ENCODE results near the gene FIP1L1.
"Not testable (repeated sequence)": the region's sequence is repeated elsewhere in the genome, so short reads cannot be mapped to it uniquely, and the experiment has no call there.

The FIP1L1 gene, protein sequence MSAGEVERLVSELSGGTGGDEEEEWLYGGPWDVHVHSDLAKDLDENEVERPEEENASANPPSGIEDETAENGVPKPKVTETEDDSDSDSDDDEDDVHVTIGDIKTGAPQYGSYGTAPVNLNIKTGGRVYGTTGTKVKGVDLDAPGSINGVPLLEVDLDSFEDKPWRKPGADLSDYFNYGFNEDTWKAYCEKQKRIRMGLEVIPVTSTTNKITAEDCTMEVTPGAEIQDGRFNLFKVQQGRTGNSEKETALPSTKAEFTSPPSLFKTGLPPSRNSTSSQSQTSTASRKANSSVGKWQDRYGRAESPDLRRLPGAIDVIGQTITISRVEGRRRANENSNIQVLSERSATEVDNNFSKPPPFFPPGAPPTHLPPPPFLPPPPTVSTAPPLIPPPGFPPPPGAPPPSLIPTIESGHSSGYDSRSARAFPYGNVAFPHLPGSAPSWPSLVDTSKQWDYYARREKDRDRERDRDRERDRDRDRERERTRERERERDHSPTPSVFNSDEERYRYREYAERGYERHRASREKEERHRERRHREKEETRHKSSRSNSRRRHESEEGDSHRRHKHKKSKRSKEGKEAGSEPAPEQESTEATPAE

DNA sequence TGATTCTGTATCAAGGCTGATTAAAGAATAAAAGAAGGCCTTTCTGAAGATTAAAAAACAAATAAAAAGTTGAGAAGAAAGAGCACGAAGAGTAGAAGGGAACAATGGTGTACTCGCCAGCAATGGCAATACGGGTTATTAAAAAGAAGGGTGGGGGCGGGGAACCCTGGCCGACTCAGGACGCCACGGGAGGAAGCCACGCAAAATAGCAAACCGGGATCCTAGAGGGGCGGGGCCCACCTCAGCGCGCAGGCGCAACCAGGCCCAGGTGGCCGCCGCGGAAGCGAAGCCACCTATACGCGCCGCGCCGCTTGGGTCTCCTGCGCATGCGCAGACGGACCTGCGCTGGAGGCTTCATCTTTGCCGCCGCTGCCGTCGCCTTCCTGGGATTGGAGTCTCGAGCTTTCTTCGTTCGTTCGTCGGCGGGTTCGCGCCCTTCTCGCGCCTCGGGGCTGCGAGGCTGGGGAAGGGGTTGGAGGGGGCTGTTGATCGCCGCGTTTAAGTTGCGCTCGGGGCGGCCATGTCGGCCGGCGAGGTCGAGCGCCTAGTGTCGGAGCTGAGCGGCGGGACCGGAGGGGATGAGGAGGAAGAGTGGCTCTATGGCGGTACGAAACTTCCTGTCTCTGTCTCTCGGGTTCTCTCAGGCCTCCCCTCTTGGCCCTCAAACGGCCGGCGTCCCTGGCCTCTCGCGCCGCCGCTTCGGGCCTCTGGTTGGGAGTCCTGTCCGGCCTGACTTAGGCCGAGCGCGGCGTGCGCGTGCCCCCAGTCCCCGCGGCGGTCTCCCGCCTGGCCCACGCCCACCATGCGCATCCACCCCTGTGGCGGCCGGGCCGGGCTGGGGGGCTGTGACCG, at the start of gene FIP1L1:
Gene FIP1L1, plus strand, starts transcription at position 323 of the 852 bp plus-strand sequence. Its CDS starts 198 bp downstream, at position 521.
- DNase-seq (ENCODE audit: low read depth), result peak; percentile 89

DNA sequence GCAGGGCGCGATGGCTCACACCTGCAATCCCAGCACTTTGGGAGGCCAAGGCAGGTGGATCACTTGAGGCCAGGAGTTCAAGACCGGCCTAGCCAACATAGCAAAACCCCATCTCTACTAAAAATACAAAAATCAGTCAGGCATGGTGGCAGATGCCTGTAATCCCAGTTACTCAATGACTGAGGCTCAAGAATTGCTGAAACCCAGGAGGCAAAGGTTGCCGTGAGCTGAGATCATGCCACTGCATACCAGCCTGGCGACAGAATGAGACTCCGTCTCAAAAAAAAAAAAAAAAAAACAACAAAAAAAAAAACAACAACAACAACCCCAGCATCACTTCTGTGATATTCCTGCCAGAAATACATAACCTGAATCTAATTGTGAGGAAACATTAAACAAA, 42.5 kb upstream of the FIP1L1 start:
- not testable (repeated sequence) for DNase-seq (ENCODE audit: low read depth)

- not testable (repeated sequence) for DNase-seq (ENCODE audit: low read depth)
Measured at GRCh38 chr4:53340145-53340544, 37.3 kb upstream of the FIP1L1 start.

DNA sequence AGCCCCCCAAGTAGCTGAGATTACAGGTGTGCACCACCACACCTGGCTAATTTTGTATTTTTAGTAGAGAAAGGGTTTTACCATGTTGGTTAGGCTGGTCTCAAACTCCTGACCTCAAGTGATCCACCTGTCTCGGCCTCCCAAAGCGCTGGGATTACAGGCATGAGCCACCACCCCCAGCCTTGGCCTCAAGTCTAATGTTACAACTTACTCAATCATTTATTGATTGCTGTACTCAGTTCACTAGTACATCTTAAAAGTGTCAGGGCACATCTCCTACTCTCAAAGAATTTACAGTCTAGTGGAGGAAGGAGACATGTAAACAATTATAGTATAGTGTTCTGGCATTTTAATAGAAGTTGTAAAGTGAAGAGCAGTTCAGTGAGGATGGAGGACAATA, 31.0 kb upstream of the FIP1L1 start:
- DNase-seq (ENCODE audit: low read depth), result not testable (repeated sequence)

DNA sequence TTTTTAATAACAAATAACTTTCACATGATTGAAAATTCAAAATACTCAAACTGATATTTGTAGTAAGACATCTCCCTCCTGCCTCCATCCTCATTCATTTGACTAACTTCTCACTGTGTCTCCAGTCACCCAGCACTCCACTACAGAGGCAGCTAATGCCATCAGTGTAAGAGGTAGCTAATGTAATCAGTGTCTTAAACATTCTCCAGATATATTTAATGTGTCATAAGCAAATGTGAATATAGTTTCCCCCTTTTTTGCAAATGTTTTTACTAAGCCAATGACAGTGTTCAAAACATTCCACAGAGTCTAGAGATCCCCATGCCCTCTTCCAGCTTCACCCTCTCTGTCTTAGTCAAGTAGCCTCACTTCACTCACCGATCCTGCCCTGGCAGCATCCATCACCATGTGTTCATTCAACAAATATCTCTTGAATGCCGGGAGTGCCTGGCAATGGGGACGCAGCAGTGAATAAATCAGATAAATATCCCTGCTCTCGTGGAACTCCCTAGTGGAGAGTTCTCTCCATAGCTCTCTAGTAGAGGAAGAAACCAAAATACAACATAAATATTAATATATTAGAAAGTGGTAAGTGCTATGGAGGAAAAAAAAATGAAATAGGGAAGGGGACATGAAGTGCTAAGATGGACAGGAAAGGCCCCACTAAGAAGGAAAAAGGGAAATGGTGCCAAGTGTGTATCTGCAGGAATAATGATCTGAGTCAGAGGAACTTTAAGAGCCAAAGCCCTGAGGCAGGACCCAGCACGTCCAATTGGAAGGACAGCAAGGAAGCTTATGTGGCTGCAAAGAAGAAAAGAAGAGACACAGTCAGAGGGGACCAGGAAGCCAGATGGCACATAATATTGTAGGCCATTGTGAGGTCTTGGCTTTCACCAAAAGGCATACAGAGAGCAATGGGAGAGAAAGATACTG, 30.3 kb upstream of the FIP1L1 start:
- DNase-seq (ENCODE audit: low read depth), result peak; percentile 91

DNA sequence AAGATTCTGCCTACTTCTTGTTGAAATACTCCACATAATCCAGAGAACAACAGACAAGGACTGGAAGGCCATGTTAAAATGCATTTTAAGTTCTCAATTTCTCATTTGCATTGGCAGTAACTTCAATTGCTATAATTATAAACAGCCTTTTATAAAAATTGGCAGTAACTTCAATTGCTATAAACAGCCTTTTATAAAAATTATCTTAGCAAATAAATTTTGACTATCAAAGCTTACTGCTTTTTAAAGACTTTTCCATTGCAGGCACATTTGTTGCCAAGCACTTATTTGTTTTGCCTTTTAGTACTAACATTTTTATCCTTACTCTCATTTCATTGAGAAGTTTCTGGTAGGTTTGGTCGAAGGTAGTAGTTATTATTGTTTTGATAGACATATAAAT, 29.4 kb upstream of the FIP1L1 start:
- DNase-seq (ENCODE audit: low read depth), result no peak

- DNase-seq (ENCODE audit: low read depth), result no peak
Measured at GRCh38 chr4:53349091-53349491, 28.4 kb upstream of the FIP1L1 start.

- DNase-seq (ENCODE audit: low read depth), result no peak
Measured at GRCh38 chr4:53354012-53354722, 23.3 kb upstream of the FIP1L1 start.

- peak; percentile 18 for DNase-seq (ENCODE audit: low read depth)
Measured at GRCh38 chr4:53355930-53356521, 21.4 kb upstream of the FIP1L1 start.

GRCh38 chr4:53361451-53361850, 16.0 kb upstream of the FIP1L1 start:
- peak; percentile 41 for DNase-seq (ENCODE audit: low read depth)

DNA sequence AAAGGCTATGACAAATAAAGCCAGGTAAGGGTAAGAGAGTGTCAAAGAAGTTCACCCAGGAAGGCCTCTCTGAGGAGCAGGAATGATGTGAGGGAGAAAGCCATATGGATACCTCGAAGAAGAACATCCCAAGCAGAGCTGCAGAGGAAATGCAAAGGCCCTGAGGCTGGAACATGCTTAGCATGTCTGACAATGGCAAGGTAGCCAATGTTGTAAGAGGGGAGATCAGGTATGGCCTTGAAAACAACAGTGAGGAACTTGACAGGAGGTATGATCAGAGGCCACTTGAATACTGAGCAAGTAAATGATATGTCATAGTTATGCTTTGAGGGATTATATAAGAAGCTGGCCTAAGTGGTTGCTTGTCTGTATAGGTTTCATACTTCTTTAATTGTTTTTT, 15.3 kb upstream of the FIP1L1 start:
- no peak for DNase-seq (ENCODE audit: low read depth)

- no peak for DNase-seq (ENCODE audit: low read depth)
Measured at GRCh38 chr4:53364624-53365023, 12.8 kb upstream of the FIP1L1 start.

- peak; percentile 45 for DNase-seq (ENCODE audit: low read depth)
Measured at GRCh38 chr4:53365121-53365485, 12.3 kb upstream of the FIP1L1 start.

DNA sequence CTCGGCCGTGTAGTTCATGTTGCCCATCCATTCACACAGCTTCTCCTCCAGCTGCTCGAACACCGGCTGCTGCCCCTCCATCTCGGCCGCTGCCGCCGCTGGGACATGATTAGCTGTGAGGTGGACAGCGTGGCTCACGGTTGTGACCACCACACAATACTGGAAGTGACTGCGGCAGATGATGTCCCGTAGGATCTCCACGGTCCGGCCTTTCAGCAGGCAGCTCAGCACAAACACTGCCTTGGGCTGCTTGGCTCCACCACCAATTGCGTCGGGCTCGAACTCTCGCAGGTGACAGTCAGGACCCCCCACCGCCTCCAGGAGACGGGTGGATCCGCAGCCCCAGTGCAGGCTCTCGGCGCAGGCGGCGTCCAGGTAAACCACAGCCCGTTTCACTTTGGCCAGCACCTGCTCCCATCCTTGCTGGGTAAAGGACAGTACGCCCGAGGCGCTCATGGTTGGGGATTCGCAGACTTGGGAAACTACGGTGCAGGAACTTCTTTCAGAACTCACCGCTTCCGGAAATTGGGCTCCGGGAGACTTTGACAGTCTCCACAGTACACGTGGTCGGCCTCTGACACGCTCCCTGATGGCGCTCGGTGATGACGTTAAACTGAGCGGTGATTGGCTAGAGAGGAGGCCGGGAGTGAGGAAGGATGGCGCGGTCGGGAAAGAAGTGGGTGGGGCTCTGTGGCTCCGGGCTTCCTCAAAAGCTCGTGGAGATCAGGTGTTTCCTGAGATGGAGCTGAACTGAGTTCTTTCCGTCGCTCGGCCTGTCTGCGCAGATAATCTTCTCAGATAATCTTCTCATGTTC, 11.7 kb upstream of the FIP1L1 start, which contains the start of gene SCFD2:
Gene SCFD2, minus strand, starts transcription at position 576 of the 815 bp plus-strand sequence.
- DNase-seq (ENCODE audit: low read depth), result peak; percentile 97

- DNase-seq (ENCODE audit: low read depth), result no peak
Measured at GRCh38 chr4:53366301-53366716, 11.1 kb upstream of the FIP1L1 start.

- DNase-seq (ENCODE audit: low read depth), result no peak
Measured at GRCh38 chr4:53367721-53368120, 9.7 kb upstream of the FIP1L1 start.

- no peak for DNase-seq (ENCODE audit: low read depth)
Measured at GRCh38 chr4:53371049-53371448, 6.4 kb upstream of the FIP1L1 start.

DNA sequence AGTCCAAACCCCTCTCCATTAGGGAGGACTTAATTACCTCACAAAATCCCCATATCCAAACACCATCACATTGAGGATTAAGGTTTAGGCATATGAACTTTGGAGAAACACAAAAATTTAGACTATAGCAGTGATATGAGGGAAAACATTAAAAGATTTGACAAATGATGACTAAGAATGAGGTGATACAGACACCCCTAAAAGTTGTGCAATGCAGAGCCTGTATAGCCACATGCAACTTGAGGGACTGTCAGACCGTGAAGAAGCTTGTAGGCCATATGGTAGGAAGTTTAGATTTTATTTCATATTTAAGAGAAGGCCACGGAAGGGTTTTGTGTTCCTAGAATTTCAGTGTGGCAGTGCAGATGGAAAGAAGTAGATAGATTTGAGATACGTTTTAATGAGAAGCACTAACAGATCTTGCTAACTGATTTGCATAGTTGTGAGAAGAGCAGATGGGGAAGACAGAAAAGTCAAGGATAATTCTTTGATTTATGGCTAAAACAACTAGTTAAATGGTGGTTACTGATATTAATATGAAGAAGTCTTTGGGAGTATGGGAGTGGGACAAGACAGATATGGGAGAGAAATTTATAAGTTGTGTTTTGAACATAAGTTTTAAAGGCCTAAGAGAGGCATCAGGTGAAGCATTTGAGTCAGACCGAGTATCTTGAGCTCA, 5.5 kb upstream of the FIP1L1 start:
- DNase-seq (ENCODE audit: low read depth), result no peak

- no peak for DNase-seq (ENCODE audit: low read depth)
Measured at GRCh38 chr4:53374777-53375258, 2.6 kb upstream of the FIP1L1 start.
